Choroid plexus epithelial cell (primary cell): ENCODE measurements around the gene C1RL.

ENCODE experiments used
- DNase-seq: peaks from one replicate; pipeline ENCODE4 v3.0.0-alpha.2; 2010; ENCODE audit warnings: low read depth
- H3K4me3 ChIP-seq: 2 replicates; pipeline ENCODE4 v1.5.1; 2011; ENCODE audit warnings: low read depth, mild to moderate bottlenecking, control low read depth, low read length, moderate library complexity
- CTCF ChIP-seq: conservative IDR thresholded peaks from 2 replicates; pipeline ENCODE4 v1.5.1; 2011; ENCODE audit warnings: low read depth, mild to moderate bottlenecking, control low read depth, inconsistent platforms, low read length, moderate library complexity

Gene C1RL

GRCh38 chr12:7066596-7066995 is 42.4 kb downstream of the C1RL start:
- TF ChIP-seq CTCF, result no peak
- DNase-seq, result no peak
- no peak overlapping the region for H3K4me3 ChIP-seq

DNA sequence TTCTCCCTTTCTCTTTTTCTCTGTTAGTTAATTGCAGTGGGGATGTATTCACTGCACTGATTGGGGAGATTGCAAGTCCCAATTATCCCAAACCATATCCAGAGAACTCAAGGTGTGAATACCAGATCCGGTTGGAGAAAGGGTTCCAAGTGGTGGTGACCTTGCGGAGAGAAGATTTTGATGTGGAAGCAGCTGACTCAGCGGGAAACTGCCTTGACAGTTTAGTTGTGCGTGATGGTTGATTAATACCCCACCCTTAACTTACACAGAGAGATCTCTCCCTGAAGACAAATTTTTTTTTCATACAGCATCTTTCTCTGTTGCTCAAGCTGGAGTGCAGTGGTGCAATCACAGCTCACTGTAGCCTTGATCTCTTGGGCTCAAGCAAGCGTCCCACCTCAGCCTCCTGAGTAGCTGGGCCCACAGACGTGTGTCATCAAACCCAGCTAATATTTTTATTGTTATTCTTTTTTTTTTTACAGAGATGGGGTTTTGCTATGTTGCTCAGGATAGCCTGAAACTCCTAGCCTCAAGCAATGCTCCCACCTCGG is 43.9 kb downstream of the C1RL start:
- H3K4me3 ChIP-seq, result no peak overlapping the region
- no peak for DNase-seq
- no peak for TF ChIP-seq CTCF

DNA sequence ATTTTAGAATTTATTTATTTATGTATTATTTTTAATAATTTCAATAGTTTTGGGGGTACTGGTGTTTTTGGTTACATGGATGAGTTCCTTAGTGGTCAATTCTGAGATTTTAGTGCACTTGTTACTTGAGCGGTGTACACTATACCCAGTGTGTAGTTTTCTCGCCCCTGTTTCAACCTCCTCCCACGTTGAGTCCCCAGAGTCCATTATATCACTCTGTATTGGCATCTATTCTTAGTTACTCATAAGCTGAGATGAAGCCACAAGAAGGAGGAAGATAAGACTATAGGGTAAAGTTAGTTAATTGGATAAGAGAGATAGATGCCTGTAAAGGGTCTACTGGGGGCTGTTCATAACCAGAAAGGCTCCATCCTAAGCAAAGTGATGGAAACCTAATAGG is 44.5 kb downstream of the C1RL start:
- no peak overlapping the region for H3K4me3 ChIP-seq
- no peak for DNase-seq
- TF ChIP-seq CTCF, result no peak

GRCh38 chr12:7061596-7061995 is 47.4 kb downstream of the C1RL start:
- DNase-seq, result no peak
- H3K4me3 ChIP-seq, result peak overlapping the region; percentile 57
- TF ChIP-seq CTCF, result no peak

DNA sequence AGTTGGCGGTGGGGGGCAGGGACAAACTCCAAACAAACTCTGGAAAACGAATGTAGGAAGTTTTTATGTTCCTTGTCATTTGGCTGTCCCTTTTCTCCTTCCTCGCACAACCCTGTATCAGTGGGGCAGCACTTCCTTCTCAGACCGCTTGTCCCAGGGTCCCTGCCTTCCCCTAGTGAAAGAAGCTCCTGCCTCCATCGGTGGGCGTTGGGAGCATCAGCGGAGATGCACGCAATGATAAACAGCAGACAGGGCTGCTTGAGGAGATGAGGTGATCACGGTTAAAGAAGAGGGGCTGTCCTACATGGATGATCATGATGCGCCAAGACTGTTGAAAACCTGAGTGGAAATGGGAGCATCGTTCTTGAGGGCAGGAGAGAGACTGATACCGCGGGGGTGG is 47.9 kb downstream of the C1RL start:
- TF ChIP-seq CTCF, result peak; percentile 8
- DNase-seq, result no peak
- peak overlapping the region; percentile 57 for H3K4me3 ChIP-seq

- TF ChIP-seq CTCF, result peak; percentile 96
- peak; percentile 98 for DNase-seq
- H3K4me3 ChIP-seq, result peak within 1 kb of the TSS; percentile 57
These were observed 48.6 kb downstream of the C1RL start, which contains the start of gene C1S for GRCh38 chr12:7060353-7060954. C1S (plus strand) TSS chr12:7060718; CDS start chr12:7061913, 1,195 bp downstream.

DNA sequence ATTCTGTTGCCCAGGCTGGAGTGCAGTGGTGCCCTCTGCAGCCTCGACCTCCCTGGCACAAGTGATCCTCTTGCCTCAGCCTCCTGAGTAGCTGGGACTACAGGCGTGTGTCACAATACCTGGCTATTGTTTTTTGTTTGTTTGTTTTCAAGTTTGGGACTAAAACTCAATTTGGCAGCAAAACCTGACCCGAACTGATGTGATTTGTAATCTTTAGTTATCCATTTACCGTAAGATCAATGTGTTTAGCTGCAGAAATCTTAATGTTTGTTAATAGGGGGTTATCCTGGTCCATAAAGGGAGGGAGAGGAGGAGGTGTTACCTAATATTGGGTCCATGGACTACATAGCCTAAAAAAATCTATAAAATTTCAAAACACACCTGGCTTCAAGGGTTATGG is 49.2 kb downstream of the C1RL start:
- no peak for DNase-seq
- no peak overlapping the region for H3K4me3 ChIP-seq
- no peak for TF ChIP-seq CTCF
